HG03066 (cell line): ENCODE data around the gene ZBTB7A.

Experiments
- ATAC-seq: cut with Tn5 transposase; IDR thresholded peaks from one replicate; pipeline ENCODE4 v1.9.1; 2021; ENCODE audit warnings: low read depth; ENCODE audit not compliant: unreplicated experiment

The ZBTB7A gene

DNA sequence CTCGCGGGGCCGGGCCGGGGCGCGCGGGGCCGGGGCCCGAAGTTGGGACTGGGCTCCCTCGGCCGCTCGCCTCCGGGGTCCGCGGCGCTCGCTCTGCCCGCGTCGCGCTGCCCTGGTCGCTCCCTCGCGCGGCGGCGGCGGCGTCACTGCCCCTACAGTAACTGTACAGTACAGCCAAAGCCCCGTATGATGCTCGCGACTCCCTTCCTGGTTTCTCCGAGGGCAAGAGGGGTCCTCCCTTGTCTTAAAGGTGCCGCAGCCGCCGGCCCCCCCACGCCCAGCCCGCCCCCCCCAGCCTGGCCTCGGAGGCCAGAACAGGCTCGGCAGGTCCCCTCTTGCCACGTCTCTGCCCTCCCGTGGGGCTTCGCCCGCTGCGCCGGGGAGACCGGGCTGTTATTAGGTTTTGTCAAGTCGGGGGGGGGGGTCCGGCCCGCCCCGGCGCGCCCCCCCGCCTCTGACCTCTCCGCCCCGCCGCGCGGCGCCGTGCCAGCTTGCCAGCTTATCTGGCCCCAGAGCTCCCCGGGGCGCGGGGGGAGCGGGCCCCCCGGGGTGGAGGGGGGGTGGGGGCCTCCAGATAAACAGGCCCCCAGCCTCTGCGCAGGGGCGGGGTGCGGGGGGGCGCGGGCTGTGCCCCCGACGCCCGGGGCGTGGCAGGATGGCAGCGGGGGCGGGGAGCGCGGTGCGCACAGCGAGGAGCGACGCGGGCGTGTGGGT lies at the start of gene ZBTB7A:
Gene ZBTB7A, minus strand, starts transcription at position 218 of the 714 bp plus-strand sequence. CDS start 11,667 bp downstream, outside the sequence.
- ATAC-seq, result no peak

GRCh38 chr19:4115818-4116385 lies 49.2 kb upstream of the ZBTB7A start:
- ATAC-seq, result no peak

- peak; percentile 69 for ATAC-seq
These were observed 48.5 kb upstream of the ZBTB7A start for GRCh38 chr19:4115050-4115817.

- ATAC-seq, result no peak
These were observed 47.5 kb upstream of the ZBTB7A start for GRCh38 chr19:4114181-4114580.

GRCh38 chr19:4113398-4114088 lies 46.8 kb upstream of the ZBTB7A start:
- no peak for ATAC-seq

GRCh38 chr19:4112367-4112766 lies 45.7 kb upstream of the ZBTB7A start:
- ATAC-seq, result no peak

DNA sequence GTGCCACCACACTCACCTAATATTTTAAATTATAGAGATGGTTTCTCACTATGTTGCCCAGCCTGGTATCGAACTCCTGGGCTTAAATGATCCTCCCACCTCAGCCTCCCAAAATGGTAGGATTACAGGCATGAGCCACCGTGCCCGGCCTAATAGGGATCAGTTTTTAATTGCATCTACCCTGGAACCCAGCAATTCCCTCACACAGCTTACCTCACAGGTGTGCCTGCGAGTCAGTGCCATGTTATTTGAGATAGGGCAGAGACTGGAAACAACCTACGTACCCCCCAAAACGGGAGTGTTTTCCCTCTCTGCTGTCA lies 42.9 kb upstream of the ZBTB7A start:
- ATAC-seq, result no peak

DNA sequence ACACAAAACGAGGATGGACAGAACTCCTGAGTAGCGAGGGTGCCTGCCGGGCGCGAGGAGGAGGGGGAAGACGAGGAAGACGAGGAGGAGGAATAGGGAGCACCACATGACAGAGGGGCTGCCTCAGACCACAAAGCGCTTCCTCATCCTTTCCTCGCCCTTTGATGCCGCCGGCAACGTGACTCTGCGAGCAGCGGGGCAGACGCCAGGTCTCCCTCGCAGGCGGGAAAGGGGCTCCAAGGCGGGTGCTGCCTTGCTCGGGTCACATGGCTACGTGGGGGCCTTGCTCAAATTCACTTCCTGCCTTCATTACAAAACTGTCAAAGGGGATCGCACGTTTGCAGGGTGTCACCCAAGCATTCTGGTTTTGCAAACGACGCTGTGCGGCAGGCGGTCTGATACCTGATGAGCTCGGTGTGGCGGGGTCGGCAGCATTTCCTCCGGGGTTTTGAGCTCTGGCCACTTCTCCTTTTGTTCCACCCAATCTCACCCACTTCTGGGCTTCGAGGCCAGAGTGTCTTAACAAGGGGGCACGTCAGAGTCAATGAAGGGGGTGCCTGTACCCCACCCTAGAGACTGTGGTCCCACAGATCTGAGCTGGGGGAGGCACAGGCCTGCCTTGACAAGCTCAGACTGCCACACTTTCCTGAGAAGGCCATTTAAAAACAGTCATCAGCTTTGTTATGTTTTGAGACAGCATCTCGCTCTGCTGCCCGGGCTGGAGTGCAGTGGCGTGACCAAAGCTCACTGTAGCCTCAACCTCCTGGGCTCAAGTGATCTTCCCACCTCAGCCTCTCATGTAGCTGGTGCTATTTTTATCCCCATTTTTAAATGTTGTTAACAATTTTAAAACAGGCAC lies 42.3 kb upstream of the ZBTB7A start:
- peak; percentile 56 for ATAC-seq

GRCh38 chr19:4103080-4103433 lies 36.4 kb upstream of the ZBTB7A start:
- ATAC-seq, result no peak

GRCh38 chr19:4102339-4103079 lies 35.8 kb upstream of the ZBTB7A start:
- no peak for ATAC-seq

DNA sequence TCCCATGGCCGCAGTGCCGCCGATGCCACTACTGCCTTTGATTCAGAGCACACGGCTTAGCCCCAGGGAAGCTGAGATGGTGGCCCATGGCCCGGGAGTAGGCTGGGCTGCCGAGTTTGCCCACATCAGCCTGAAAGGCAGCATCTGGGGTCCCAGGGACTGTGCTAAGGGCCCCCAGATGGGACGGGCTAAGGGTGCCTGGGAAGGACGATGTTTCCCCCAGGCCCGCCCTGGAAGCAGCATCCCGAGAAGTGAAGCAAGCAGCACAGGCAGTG lies 34.7 kb upstream of the ZBTB7A start:
- ATAC-seq, result no peak

- ATAC-seq, result no peak
These were observed 34.2 kb upstream of the ZBTB7A start for GRCh38 chr19:4100647-4101495.

DNA sequence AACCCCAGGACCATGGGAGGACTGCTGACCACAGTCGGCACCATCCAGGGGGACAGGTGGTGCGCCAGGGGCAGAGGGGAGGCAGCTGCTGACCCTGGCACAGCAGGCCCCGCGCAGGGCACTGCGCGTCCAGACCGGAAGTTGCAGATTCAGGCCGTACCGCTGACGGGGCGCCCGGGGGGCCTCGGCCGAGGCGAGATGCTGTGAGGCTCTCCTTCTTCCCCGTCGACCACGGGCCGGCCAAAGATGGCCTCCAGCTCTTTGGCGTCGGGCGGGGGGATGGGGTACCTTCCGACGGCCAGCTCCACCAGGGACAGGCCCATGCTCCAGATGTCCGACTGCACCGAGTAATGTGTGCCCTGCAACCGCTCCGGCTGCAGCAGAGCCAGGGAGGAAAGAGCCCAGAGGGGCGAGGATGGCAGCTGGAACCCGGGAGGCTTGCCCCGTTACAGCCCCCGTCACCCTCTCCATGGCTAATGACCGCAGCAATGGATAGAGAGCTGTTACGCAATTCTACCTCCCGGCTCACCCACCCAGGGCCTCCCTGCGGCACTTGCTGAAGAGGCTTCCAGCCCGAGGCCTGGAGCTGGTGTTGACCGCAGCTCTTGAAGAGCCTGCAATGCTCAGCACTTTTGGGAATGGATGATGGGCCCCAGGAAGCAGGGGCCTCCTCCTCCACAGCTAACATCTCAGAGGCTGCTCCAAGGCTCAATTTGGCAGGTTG lies 32.5 kb upstream of the ZBTB7A start:
- no peak for ATAC-seq

- ATAC-seq, result no peak
These were observed 31.8 kb upstream of the ZBTB7A start for GRCh38 chr19:4098493-4098892.

- ATAC-seq, result no peak
These were observed 30.8 kb upstream of the ZBTB7A start for GRCh38 chr19:4097501-4097900.

DNA sequence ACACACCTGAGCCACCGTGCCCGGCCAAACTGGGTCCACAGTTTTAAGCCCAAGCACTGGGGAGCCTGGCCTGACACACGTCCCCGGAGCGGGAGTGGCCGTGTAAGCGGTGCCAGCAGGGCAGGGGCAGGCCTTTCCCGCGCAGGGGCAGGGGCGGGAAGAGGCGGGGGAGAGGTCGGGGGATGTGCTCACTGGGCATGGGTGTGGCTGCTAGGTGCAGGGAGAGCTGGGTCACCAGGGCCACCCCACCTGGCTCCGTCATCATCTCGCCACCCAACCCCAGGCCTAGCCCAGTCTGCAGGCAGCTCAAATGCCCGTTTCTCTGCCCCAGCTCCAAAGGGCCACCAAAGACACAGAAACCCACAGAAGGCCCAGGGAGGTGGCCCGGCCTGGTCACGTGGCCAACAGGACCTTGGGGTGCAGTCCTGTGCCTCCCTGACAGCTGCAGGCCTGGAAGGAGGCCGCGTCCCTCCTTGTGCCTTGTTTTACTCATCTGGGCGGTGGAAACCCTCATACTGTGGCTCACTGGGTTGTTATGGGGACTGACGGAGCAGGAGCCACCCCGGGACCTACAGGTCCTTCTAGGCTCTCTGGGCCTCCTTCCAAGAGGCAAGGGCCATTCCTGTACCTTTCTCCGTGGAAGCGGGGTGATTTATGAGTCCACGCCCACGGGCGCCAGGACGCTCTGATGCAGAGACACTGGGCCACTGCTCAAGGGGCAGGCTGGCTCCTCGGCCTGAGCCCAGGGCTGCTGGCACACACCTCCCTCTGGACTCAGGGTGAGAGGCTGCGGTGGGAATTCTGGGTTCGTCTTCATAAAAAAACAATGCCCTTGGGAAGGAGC lies 29.6 kb upstream of the ZBTB7A start:
- no peak for ATAC-seq

- ATAC-seq, result no peak
These were observed 28.8 kb upstream of the ZBTB7A start for GRCh38 chr19:4095488-4095844.
